GM20000 (cell line): Measurements from ENCODE around the gene ALG12.
"Not testable (repeated sequence)": the region's sequence is repeated elsewhere in the genome, so short reads cannot be mapped to it uniquely, and the experiment has no call there.

Source experiments
- DNase-seq: peaks from one replicate; pipeline ENCODE4 v3.0.0; 2012; ENCODE audit warnings: low spot score
- CTCF ChIP-seq: IDR thresholded peaks from 2 replicates; pipeline ENCODE4 v1.5.1; 2012; ENCODE audit warnings: mild to moderate bottlenecking, control low read depth; ENCODE audit errors: extremely low read depth, missing control alignments

Gene ALG12

GRCh38 chr22:49948116-49948957 is 30.1 kb upstream of the ALG12 start:
- no peak for DNase-seq
- TF ChIP-seq CTCF = no peak

GRCh38 chr22:49947296-49947622 is 29.0 kb upstream of the ALG12 start:
- no peak for TF ChIP-seq CTCF
- no peak for DNase-seq

- TF ChIP-seq CTCF = no peak
- DNase-seq = no peak
Observed at GRCh38 chr22:49946612-49947295, 28.5 kb upstream of the ALG12 start.

- DNase-seq = not testable (repeated sequence)
Observed at GRCh38 chr22:49945042-49945794, 27.0 kb upstream of the ALG12 start.

DNA sequence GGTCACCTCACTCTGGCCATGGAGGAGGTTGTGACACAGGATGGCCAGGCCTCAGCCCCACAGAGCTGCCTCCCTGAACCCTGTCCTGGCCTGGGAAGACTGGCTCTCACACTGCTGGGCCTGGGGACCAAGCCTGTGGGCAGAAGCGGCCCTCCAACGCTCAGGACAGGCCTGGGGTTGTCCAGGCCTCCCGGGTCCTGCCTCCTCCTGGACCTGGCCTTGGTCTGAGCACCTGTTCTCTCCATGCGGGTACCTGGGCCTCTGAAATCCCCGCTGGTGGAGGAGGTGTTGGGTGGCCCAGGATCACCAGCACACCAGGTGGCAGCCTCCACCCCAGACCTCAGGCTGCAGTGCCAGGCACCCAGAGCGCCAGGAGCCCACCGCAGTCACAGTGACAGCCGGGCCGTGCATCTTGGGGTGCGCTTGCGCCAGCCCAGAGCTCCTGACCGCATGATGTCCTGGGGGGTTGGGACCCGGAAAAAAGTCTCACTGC is 26.2 kb upstream of the ALG12 start:
- DNase-seq = no peak
- no peak for TF ChIP-seq CTCF

DNA sequence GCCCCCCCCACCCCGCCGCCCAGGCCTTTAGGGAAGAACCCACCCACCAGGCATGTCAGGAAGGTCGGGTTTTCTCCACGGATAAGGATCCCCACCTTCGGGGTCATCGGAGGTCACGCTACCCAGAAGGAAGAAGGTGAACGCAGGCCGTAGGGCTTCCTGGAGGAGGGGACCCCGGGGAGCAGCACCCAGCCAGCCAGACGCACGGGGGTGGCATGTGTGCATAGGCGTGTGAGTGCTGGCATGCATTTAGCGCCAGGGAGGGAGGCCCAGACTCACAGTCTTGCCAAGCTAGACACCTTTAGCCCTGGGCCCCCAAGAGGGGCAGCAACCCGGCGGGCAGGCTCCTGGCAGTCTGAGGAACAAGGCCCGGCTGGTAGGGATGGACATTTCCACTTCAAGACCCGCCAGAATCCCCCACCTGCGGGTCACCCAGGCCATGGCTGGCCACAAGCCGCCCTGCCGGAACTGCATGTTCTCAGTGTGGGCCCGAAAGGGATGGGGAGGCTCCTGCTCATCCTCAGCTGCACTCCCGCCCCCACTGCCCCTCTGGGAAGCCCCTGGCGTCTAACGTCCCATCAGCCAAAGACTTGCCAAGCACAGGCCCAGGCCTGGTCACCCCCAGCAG is 25.6 kb upstream of the ALG12 start:
- DNase-seq = no peak
- TF ChIP-seq CTCF = no peak

DNA sequence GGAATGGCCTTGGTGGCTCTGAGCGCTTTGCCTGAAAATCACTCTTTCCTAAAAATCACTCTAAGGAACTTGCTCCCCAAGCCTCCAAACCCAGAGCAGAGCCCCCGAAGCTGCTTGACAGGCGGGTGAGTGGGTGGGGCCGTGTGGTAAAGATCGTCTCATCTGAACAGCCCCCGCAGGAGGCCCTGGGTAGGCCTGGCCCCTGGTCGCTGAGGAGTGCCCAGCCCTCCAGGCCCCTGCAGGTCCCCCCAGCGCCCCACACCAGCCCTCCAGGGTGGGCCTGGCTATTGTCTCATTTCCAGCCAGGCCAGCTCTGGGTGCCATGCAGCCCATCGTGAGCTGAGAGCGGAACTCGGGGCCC is 25.1 kb upstream of the ALG12 start:
- no peak for DNase-seq
- no peak for TF ChIP-seq CTCF
